HCT116 (cell line): Measurements from ENCODE around the gene COX6B2. TPM values are rescaled to one million over a fixed set of nuclear protein-coding genes. Genes with fewer than 3 reads are reported as not detected.
A peak's percentile ranks its signal among the peaks of the same experiment; 100 is the strongest.

Experiments
- ATAC-seq: fragments of 200-7000 bp; cut with Tn5 transposase; 2 replicates; pipeline ENCODE4 v1.9.1; 2020; ENCODE audit warnings: mild to moderate bottlenecking, moderate library complexity
- BruUV-seq: library from RNA; stranded (reverse); fragments of 400-500 nt; replicated peaks from 2 replicates; lab custom pipeline; 2021; lab: Mats Ljungman, UMichigan
- CTCF ChIA-PET: fragments of 300-600 bp; sonication (Branson Sonifier 250); formaldehyde crosslinking; loops from one replicate; lab custom pipeline; 2021; ENCODE audit warnings: antibody characterized with exemption; lab: Charles Lee
- POLR2A ChIA-PET: fragments of 300-600, 350-600 bp; sonication (Branson Sonifier 250); formaldehyde crosslinking; loops from one replicate; lab custom pipeline; 2021; ENCODE audit warnings: antibody characterized with exemption; lab: Charles Lee
- RAD21 ChIA-PET, 2 experiments: fragments of 300-600 bp; sonication (Branson Sonifier 250); formaldehyde crosslinking; loops; one replicate each; lab custom pipeline; 2023; ENCODE audit warnings: low total read pairs in 2 of 2; ENCODE audit not compliant: uncharacterized antibody in 2 of 2, unreplicated experiment in 2 of 2, low non-redundant PET in 1 of 2; lab: Charles Lee
- DNase-seq: peaks from one replicate; pipeline ENCODE4 v3.0.0-alpha.2; 2010; ENCODE audit warnings: low read depth, low spot score
- H2AFZ ChIP-seq: fragments of 200-600 bp; shearing (Covaris generic), sonication (generic); 2 replicates; pipeline ENCODE4 v1.6.1; 2017; ENCODE audit warnings: low read depth, mixed run types, mixed read lengths, antibody characterized with exemption, low read length; ENCODE audit not compliant: poor library complexity, severe bottlenecking
- H3K27ac ChIP-seq: 2 replicates; pipeline ENCODE4 v1.5.1; 2012; ENCODE audit warnings: low read depth, low read length
- H3K27me3 ChIP-seq: fragments of 200-600 bp; sonication (generic); 2 replicates; pipeline ENCODE4 v1.6.1; 2016; ENCODE audit warnings: mixed run types, low read length, mixed read lengths; ENCODE audit not compliant: insufficient read depth
- H3K36me3 ChIP-seq, 2 experiments: fragments of 200-500 bp in 1 of 2; fragments of 200-600 bp in 1 of 2; sonication (Bioruptor generic) in 1 of 2; sonication (generic) in 1 of 2; 2 replicates each; pipeline versions ENCODE4 v1.5.1 to v1.6.1; 2014 to 2016; ENCODE audit warnings: low read length in 2 of 2, inconsistent platforms in 1 of 2, mixed read lengths in 1 of 2, mixed run types in 1 of 2; ENCODE audit not compliant: insufficient read depth in 2 of 2, control insufficient read depth in 1 of 2
- H3K4me1 ChIP-seq, 2 experiments: fragments of 200-600 bp in 1 of 2; sonication (generic) in 1 of 2; 2 replicates each; pipeline versions ENCODE4 v1.5.1 to v1.6.1; 2012 to 2017; ENCODE audit warnings: low read length in 2 of 2, inconsistent platforms in 1 of 2, mild to moderate bottlenecking in 1 of 2, mixed read lengths in 1 of 2, mixed run types in 1 of 2, moderate library complexity in 1 of 2; ENCODE audit not compliant: insufficient read depth in 2 of 2, control insufficient read depth in 1 of 2
- H3K4me2 ChIP-seq: fragments of 200-600 bp; sonication (generic); 2 replicates; pipeline ENCODE4 v1.6.1; 2017; ENCODE audit warnings: mixed run types, low read length, mixed read lengths
- H3K4me3 ChIP-seq, 2 experiments: fragments of 200-600 bp in 1 of 2; sonication (generic) in 1 of 2; replicated peaks in 1 of 2; 2 replicates each; pipeline ENCODE4 v1.5.1; 2011 to 2016; ENCODE audit warnings: low read length in 2 of 2, control low read depth in 1 of 2, low read depth in 1 of 2, mild to moderate bottlenecking in 1 of 2, mixed read lengths in 1 of 2, mixed run types in 1 of 2
- H3K79me2 ChIP-seq: fragments of 200-600 bp; sonication (generic); 2 replicates; pipeline ENCODE4 v1.6.1; 2017; ENCODE audit warnings: mild to moderate bottlenecking, mixed run types, low read length, moderate library complexity, mixed read lengths; ENCODE audit not compliant: insufficient read depth
- H3K9ac ChIP-seq: fragments of 200-600 bp; sonication (generic); 2 replicates; pipeline ENCODE4 v1.6.1; 2016; ENCODE audit warnings: low read length, mixed read lengths
- H3K9me2 ChIP-seq: fragments of 200-600 bp; sonication (generic), shearing (Covaris generic); 2 replicates; pipeline ENCODE4 v1.6.1; 2017; ENCODE audit warnings: mixed run types, mild to moderate bottlenecking, moderate library complexity; ENCODE audit not compliant: insufficient read depth
- H3K9me3 ChIP-seq, 2 experiments: fragments of 200-500 bp in 1 of 2; fragments of 200-600 bp in 1 of 2; sonication (Bioruptor generic) in 1 of 2; sonication (generic) in 1 of 2; 2 replicates each; pipeline ENCODE4 v1.6.1; 2014 to 2017; ENCODE audit warnings: low read length in 2 of 2, mixed read lengths in 2 of 2, inconsistent platforms in 1 of 2, low read depth in 1 of 2, mild to moderate bottlenecking in 1 of 2, mixed run types in 1 of 2, moderate library complexity in 1 of 2; ENCODE audit not compliant: control insufficient read depth in 1 of 2, insufficient read depth in 1 of 2
- H4K20me1 ChIP-seq: fragments of 200-600 bp; sonication (generic), shearing (Covaris generic); 2 replicates; pipeline ENCODE4 v1.6.1; 2017; ENCODE audit warnings: mixed run types, mild to moderate bottlenecking, moderate library complexity; ENCODE audit not compliant: insufficient read depth
- CBX3 ChIP-seq: IDR thresholded peaks from 2 replicates; pipeline ENCODE4 v1.6.1; 2012; ENCODE audit warnings: low read depth
- CEBPB ChIP-seq: IDR thresholded peaks from 2 replicates; pipeline ENCODE4 v1.6.1; 2012; ENCODE audit warnings: low read depth
- EGR1 ChIP-seq: IDR thresholded peaks from 2 replicates; pipeline ENCODE4 v1.6.1; 2012; ENCODE audit warnings: low read depth
- ELF1 ChIP-seq: IDR thresholded peaks from 2 replicates; pipeline ENCODE4 v1.6.1; 2012; ENCODE audit warnings: low read depth, borderline replicate concordance
- EZH2 ChIP-seq: fragments of 200-600 bp; sonication (generic); IDR thresholded peaks from 2 replicates; pipeline ENCODE4 v1.6.1; 2017; ENCODE audit warnings: antibody characterized with exemption, mixed run types
- EZH2phosphoT487 ChIP-seq: fragments of 200-600 bp; IDR thresholded peaks from 2 replicates; pipeline ENCODE4 v1.6.1; 2018; ENCODE audit warnings: antibody characterized with exemption, borderline replicate concordance
- FOSL1 ChIP-seq: IDR thresholded peaks from 2 replicates; pipeline ENCODE4 v1.6.1; 2012; ENCODE audit warnings: low read depth
- JUND ChIP-seq: IDR thresholded peaks from 2 replicates; pipeline ENCODE4 v1.6.1; 2012
- POLR2A ChIP-seq: IDR thresholded peaks from 2 replicates; pipeline ENCODE4 v1.7.0; 2011; ENCODE audit warnings: borderline replicate concordance; ENCODE audit not compliant: insufficient read depth, insufficient read length; ENCODE audit errors: extremely low read depth
- POLR2AphosphoS5 ChIP-seq: IDR thresholded peaks from 2 replicates; pipeline ENCODE4 v1.6.1; 2011; ENCODE audit warnings: mild to moderate bottlenecking, low read depth, low read length, moderate library complexity
- RAD21 ChIP-seq: IDR thresholded peaks from 2 replicates; pipeline ENCODE4 v1.6.1; 2012; ENCODE audit warnings: low read depth, mild to moderate bottlenecking
- SIN3A ChIP-seq: IDR thresholded peaks from 2 replicates; pipeline ENCODE4 v1.6.1; 2012; ENCODE audit warnings: low read depth
- SP1 ChIP-seq: IDR thresholded peaks from 2 replicates; pipeline ENCODE4 v1.6.1; 2012; ENCODE audit warnings: low read depth
- SRF ChIP-seq: IDR thresholded peaks from 2 replicates; pipeline ENCODE4 v1.6.1; 2012; ENCODE audit warnings: low read depth
- TCF7L2 ChIP-seq: IDR thresholded peaks from 2 replicates; pipeline ENCODE4 v1.7.0; 2011; ENCODE audit warnings: borderline replicate concordance, inconsistent platforms; ENCODE audit not compliant: insufficient read depth, insufficient read length; ENCODE audit errors: extremely low read depth
- ZFX ChIP-seq: fragments of 450-650 bp; IDR thresholded peaks from 2 replicates; pipeline ENCODE4 v1.6.1; 2017
- intact Hi-C: fragments of 100-400 bp; cut with micrococcal nuclease; formaldehyde crosslinking; loops from 2 replicates; pipeline ENCODE4 v1.10.0; 2022
- total RNA-seq: library from RNA; stranded (reverse); gene quantifications from one replicate; pipeline ENCODE4 v1.2.1, GENCODE V29; 2021; ENCODE audit not compliant: unreplicated experiment
- TF ChIP-seq, protein P1 (sequence below): IDR thresholded peaks from 2 replicates; pipeline ENCODE4 v1.6.1; 2012
- TF ChIP-seq, protein P2 (sequence below): IDR thresholded peaks from 2 replicates; pipeline ENCODE4 v1.6.1; 2012; ENCODE audit warnings: low read depth
- TF ChIP-seq, protein P3 (sequence below): IDR thresholded peaks from 2 replicates; pipeline ENCODE4 v1.6.1; 2011; ENCODE audit warnings: mild to moderate bottlenecking, low read length, moderate library complexity; ENCODE audit not compliant: insufficient replicate concordance; ENCODE audit errors: extremely low read depth
- TF ChIP-seq, protein P4 (sequence below): IDR thresholded peaks from 2 replicates; pipeline ENCODE4 v1.6.1; 2012

The COX6B2 gene
- total RNA-seq, 1 experiment from 2014 or later, result 2.4 TPM

DNA sequence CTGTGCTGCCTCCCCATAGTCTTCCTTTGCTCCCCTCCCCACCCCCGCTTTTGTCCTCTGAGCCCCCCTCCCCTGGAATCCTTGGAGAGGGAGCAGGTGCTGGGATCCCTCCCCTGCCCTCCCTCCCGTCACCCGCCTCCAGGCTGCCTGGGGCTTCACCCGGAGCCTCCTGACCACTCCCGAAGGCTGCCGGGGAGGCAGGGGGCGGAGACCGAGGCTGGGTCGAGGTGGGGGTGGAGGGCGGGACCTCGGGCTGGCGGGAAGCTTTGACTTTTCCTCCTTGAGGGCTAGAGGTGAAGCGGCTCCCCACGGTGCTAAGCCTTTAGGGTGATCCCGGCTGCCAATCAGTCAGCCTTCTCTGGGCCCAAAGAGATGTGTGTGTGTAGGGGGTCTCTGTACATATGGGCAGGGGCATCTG is 13.3 kb downstream of the COX6B2 start:
- Histone ChIP-seq H3K9me3 (no peaks in the 10 kb centered on the region), H3K36me3 (peaks cover 4 to 5% of the 10 kb centered on the region in 2 experiments; a peak in 3 of 4 replicates), H3K4me2 (peak overlapping the region; percentile 98), H3K79me2 (peaks cover 9% of the 10 kb centered on the region; the same call in 1 of the 2 replicates)
- no peak; the same call in 1 of the 2 replicates for TF ChIP-seq POLR2AphosphoS5
- TF ChIP-seq RAD21, result no peak
- TF ChIP-seq, protein P1, sequence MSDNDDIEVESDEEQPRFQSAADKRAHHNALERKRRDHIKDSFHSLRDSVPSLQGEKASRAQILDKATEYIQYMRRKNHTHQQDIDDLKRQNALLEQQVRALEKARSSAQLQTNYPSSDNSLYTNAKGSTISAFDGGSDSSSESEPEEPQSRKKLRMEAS, result no peak
- no peak for TF ChIP-seq FOSL1
- no peak for TF ChIP-seq EGR1
- TF ChIP-seq, protein P2, sequence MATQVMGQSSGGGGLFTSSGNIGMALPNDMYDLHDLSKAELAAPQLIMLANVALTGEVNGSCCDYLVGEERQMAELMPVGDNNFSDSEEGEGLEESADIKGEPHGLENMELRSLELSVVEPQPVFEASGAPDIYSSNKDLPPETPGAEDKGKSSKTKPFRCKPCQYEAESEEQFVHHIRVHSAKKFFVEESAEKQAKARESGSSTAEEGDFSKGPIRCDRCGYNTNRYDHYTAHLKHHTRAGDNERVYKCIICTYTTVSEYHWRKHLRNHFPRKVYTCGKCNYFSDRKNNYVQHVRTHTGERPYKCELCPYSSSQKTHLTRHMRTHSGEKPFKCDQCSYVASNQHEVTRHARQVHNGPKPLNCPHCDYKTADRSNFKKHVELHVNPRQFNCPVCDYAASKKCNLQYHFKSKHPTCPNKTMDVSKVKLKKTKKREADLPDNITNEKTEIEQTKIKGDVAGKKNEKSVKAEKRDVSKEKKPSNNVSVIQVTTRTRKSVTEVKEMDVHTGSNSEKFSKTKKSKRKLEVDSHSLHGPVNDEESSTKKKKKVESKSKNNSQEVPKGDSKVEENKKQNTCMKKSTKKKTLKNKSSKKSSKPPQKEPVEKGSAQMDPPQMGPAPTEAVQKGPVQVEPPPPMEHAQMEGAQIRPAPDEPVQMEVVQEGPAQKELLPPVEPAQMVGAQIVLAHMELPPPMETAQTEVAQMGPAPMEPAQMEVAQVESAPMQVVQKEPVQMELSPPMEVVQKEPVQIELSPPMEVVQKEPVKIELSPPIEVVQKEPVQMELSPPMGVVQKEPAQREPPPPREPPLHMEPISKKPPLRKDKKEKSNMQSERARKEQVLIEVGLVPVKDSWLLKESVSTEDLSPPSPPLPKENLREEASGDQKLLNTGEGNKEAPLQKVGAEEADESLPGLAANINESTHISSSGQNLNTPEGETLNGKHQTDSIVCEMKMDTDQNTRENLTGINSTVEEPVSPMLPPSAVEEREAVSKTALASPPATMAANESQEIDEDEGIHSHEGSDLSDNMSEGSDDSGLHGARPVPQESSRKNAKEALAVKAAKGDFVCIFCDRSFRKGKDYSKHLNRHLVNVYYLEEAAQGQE, result no peak
- TF ChIP-seq JUND, result no peak
- TF ChIP-seq ELF1, result no peak
- TF ChIP-seq, protein P3, sequence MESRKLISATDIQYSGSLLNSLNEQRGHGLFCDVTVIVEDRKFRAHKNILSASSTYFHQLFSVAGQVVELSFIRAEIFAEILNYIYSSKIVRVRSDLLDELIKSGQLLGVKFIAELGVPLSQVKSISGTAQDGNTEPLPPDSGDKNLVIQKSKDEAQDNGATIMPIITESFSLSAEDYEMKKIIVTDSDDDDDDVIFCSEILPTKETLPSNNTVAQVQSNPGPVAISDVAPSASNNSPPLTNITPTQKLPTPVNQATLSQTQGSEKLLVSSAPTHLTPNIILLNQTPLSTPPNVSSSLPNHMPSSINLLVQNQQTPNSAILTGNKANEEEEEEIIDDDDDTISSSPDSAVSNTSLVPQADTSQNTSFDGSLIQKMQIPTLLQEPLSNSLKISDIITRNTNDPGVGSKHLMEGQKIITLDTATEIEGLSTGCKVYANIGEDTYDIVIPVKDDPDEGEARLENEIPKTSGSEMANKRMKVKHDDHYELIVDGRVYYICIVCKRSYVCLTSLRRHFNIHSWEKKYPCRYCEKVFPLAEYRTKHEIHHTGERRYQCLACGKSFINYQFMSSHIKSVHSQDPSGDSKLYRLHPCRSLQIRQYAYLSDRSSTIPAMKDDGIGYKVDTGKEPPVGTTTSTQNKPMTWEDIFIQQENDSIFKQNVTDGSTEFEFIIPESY, result no peak
- TF ChIP-seq ZFX, result no peak
- TF ChIP-seq CEBPB, result no peak
- no peak for TF ChIP-seq POLR2A
- no peak for TF ChIP-seq SIN3A
- TF ChIP-seq SP1, result no peak; the same call in 1 of the 2 replicates
- no peak for TF ChIP-seq EZH2phosphoT487
- TF ChIP-seq, protein P4, sequence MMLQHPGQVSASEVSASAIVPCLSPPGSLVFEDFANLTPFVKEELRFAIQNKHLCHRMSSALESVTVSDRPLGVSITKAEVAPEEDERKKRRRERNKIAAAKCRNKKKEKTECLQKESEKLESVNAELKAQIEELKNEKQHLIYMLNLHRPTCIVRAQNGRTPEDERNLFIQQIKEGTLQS, result no peak
- TF ChIP-seq SRF, result no peak
- TF ChIP-seq EZH2, result no peak
- no peak for TF ChIP-seq TCF7L2
- no peak for TF ChIP-seq CBX3
- TF ChIP-seq, all 23 proteins: peak for 0
- H3K9ac ChIP-seq, result peak overlapping the region; percentile 85
- BruUV-seq, result no TSS peak
- H3K4me1 ChIP-seq, result peaks cover 17 to 48% of the 10 kb centered on the region in 2 experiments
- CTCF ChIA-PET, result no interaction called here
- DNase-seq, result peak; percentile 21
- intact Hi-C loops, result no loop called here
- H4K20me1 ChIP-seq, result no peaks in the 10 kb centered on the region
- peak overlapping the region; percentile 74 to 83 for H3K4me3 ChIP-seq
- POLR2A ChIA-PET, result no interaction called here
- H2AFZ ChIP-seq, result no peak overlapping the region
- H3K9me2 ChIP-seq, result no peaks in the 10 kb centered on the region
- H3K27me3 ChIP-seq, result no peaks in the 10 kb centered on the region
- RAD21 ChIA-PET, result no interaction called here
- H3K27ac ChIP-seq, result peak overlapping the region; percentile 92; the same call in 1 of the 2 replicates
- ATAC-seq, result peak; percentile 16; the same call in 1 of the 2 replicates
